Astrocyte (in vitro differentiated cells and primary cell): ENCODE data around the gene MT4. TPM values are rescaled to one million over a fixed set of nuclear protein-coding genes. Genes with fewer than 3 reads are reported as not detected.

Experiments
- DNase-seq: peaks from one replicate; pipeline ENCODE4 v3.0.0-alpha.2; 2010; ENCODE audit warnings: low read depth
- FAIRE-seq: peaks from 2 replicates; lab custom pipeline; 2011; peaks lifted over from hg19 to GRCh38; lab: Jason Lieb, UNC
- H2AFZ ChIP-seq: 2 replicates; pipeline ENCODE4 v1.6.0; 2012; ENCODE audit warnings: low read depth, low read length, inconsistent platforms
- H3K27ac ChIP-seq: 2 replicates; pipeline ENCODE4 v1.5.1; 2011; ENCODE audit warnings: low read depth, low read length, inconsistent platforms
- H3K27me3 ChIP-seq: 2 replicates; pipeline ENCODE4 v1.6.0; 2011; ENCODE audit warnings: low read length, inconsistent platforms; ENCODE audit not compliant: insufficient read depth
- H3K36me3 ChIP-seq: 2 replicates; pipeline ENCODE4 v1.5.1; 2011; ENCODE audit warnings: low read length, inconsistent platforms; ENCODE audit not compliant: insufficient read depth
- H3K4me1 ChIP-seq: 2 replicates; pipeline ENCODE4 v1.5.1; 2011; ENCODE audit warnings: low read length, inconsistent platforms; ENCODE audit not compliant: insufficient read depth
- H3K4me2 ChIP-seq: 2 replicates; pipeline ENCODE4 v1.6.0; 2012; ENCODE audit warnings: low read length, inconsistent platforms
- H3K4me3 ChIP-seq: 2 replicates; pipeline ENCODE4 v1.5.1; 2011; ENCODE audit warnings: low read depth, mild to moderate bottlenecking, low read length, inconsistent platforms; ENCODE audit not compliant: insufficient read depth
- H3K79me2 ChIP-seq: 2 replicates; pipeline ENCODE4 v1.6.0; 2012; ENCODE audit warnings: mild to moderate bottlenecking, low read length, inconsistent platforms; ENCODE audit not compliant: insufficient read depth
- H3K9ac ChIP-seq: 2 replicates; pipeline ENCODE4 v1.6.0; 2012; ENCODE audit warnings: mild to moderate bottlenecking, low read length, inconsistent platforms
- H3K9me3 ChIP-seq: 2 replicates; pipeline ENCODE4 v1.5.1; 2012; ENCODE audit warnings: low read depth, mild to moderate bottlenecking, low read length, inconsistent platforms; ENCODE audit not compliant: insufficient read depth
- H4K20me1 ChIP-seq: 2 replicates; pipeline ENCODE4 v1.6.0; 2012; ENCODE audit warnings: low read length, inconsistent platforms; ENCODE audit not compliant: insufficient read depth
- H3K27ac Mint-ChIP-seq: one replicate; pipeline ENCODE4 v1.8.0; 2021; ENCODE audit warnings: mild to moderate bottlenecking, mixed read lengths; ENCODE audit not compliant: unreplicated experiment
- H3K27me3 Mint-ChIP-seq: one replicate; pipeline ENCODE4 v1.8.0; 2021; ENCODE audit warnings: low read depth, mixed read lengths; ENCODE audit not compliant: unreplicated experiment
- H3K36me3 Mint-ChIP-seq: one replicate; pipeline ENCODE4 v1.8.0; 2021; ENCODE audit warnings: low read depth, mixed read lengths; ENCODE audit not compliant: unreplicated experiment
- H3K4me1 Mint-ChIP-seq: one replicate; pipeline ENCODE4 v1.8.0; 2021; ENCODE audit warnings: low read depth, mixed read lengths; ENCODE audit not compliant: unreplicated experiment
- H3K4me3 Mint-ChIP-seq: one replicate; pipeline ENCODE4 v1.8.0; 2021; ENCODE audit warnings: mild to moderate bottlenecking, moderate library complexity, mixed read lengths; ENCODE audit not compliant: unreplicated experiment
- H3K9me3 Mint-ChIP-seq: one replicate; pipeline ENCODE4 v1.8.0; 2021; ENCODE audit warnings: mild to moderate bottlenecking, mixed read lengths; ENCODE audit not compliant: unreplicated experiment
- EZH2 ChIP-seq: IDR thresholded peaks from 2 replicates; pipeline ENCODE4 v1.6.1; 2012; ENCODE audit warnings: mild to moderate bottlenecking, low read length, inconsistent platforms; ENCODE audit not compliant: insufficient read depth
- total RNA-seq: library from RNA; stranded (reverse); gene quantifications from 2 replicates; pipeline ENCODE4 v1.2.1, GENCODE V29; 2021
- TF ChIP-seq, protein P1 (sequence below): IDR thresholded peaks from 2 replicates; pipeline ENCODE4 v1.5.1; 2011; ENCODE audit warnings: low read depth, mild to moderate bottlenecking, inconsistent platforms, low read length, moderate library complexity; ENCODE audit not compliant: insufficient read depth

MT4 gene
- total RNA-seq, 1 donor from 2014 or later = not detected

DNA sequence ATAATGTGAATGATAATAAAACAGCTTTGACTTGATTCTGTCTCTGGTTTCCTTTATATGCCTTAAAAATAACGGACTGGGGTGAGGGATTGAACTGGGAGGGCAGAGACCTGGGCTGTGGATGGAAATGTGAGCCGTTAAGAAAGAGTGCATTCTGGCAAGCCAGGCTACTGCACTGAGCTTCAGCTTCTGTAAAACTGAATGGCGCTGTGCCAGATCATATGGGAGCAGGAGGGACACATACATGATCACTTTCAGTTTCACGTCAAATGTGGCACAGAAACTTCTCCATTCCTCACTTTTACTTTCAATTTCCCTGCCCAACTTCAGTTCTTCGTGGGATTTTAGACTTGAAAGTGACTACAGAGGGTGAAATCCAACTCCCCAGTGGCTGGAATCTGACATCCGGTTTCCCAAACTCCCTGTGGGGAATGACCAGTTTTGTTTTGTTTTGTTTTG, 44.6 kb downstream of the MT4 start:
- Histone ChIP-seq H2AFZ (no peak overlapping the region), H3K9me3 (no peaks in the 10 kb centered on the region), H3K4me1 (peaks cover 67% of the 10 kb centered on the region), H3K4me2 (peak overlapping the region; percentile 88), H3K9ac (peak overlapping the region; percentile 92), H4K20me1 (peaks cover 5% of the 10 kb centered on the region), H3K4me3 (peak overlapping the region; percentile 97), H3K27me3 (no peaks in the 10 kb centered on the region), H3K36me3 (no peaks in the 10 kb centered on the region), H3K27ac (peak overlapping the region; percentile 98), H3K79me2 (peaks cover 20% of the 10 kb centered on the region)
- H3K9me3 Mint-ChIP-seq = peaks cover 3% of the 10 kb centered on the region
- peak; percentile 83 for DNase-seq
- FAIRE-seq = no peak
- H3K36me3 Mint-ChIP-seq = no peaks in the 10 kb centered on the region
- peak overlapping the region; percentile 90 for H3K4me3 Mint-ChIP-seq
- H3K27me3 Mint-ChIP-seq = peaks cover 2% of the 10 kb centered on the region
- H3K4me1 Mint-ChIP-seq = peaks cover 35% of the 10 kb centered on the region
- H3K27ac Mint-ChIP-seq = peak overlapping the region; percentile 95
- no peak for TF ChIP-seq EZH2
- TF ChIP-seq, protein P1, sequence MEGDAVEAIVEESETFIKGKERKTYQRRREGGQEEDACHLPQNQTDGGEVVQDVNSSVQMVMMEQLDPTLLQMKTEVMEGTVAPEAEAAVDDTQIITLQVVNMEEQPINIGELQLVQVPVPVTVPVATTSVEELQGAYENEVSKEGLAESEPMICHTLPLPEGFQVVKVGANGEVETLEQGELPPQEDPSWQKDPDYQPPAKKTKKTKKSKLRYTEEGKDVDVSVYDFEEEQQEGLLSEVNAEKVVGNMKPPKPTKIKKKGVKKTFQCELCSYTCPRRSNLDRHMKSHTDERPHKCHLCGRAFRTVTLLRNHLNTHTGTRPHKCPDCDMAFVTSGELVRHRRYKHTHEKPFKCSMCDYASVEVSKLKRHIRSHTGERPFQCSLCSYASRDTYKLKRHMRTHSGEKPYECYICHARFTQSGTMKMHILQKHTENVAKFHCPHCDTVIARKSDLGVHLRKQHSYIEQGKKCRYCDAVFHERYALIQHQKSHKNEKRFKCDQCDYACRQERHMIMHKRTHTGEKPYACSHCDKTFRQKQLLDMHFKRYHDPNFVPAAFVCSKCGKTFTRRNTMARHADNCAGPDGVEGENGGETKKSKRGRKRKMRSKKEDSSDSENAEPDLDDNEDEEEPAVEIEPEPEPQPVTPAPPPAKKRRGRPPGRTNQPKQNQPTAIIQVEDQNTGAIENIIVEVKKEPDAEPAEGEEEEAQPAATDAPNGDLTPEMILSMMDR = no peak

DNA sequence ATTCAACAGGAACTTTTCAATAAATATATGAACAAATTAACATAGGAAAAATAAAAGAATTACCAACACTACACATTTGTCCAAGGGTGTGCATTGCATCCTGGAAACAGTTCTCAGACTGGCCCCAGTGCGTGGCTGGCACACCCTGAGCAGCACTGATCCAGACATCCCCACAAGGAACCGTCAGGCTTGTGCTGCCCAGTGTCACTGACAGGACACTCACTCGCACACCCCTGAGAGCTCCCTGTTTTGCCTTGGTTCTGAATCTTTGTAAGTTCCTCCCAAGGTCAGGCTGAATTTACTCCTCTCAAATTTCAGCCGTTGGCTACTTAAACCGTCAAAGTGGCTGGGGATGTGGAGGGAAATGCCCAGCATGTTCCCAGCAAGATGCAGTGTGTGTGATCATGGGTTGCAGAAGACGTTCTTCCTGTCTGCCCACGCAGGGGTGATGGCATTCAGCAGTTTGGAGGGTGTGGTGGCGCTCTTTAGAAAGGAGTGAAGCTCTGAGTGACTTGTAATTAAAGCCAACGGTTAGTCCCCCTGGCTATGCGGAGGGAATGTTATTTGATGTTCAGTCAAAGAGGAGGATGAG, 45.2 kb downstream of the MT4 start:
- peaks cover 73% of the 10 kb centered on the region for H3K4me1 ChIP-seq
- H3K27me3 ChIP-seq = no peaks in the 10 kb centered on the region
- H3K9me3 ChIP-seq = no peaks in the 10 kb centered on the region
- peak overlapping the region; percentile 97 for H3K4me3 ChIP-seq
- peak overlapping the region; percentile 98 for H3K27ac ChIP-seq
- Mint-ChIP-seq H3K4me3 (peak overlapping the region; percentile 90), H3K9me3 (peaks cover 3% of the 10 kb centered on the region), H3K27me3 (no peaks in the 10 kb centered on the region), H3K4me1 (peaks cover 37% of the 10 kb centered on the region), H3K27ac (peak overlapping the region; percentile 95), H3K36me3 (no peaks in the 10 kb centered on the region)
- no peak overlapping the region for H2AFZ ChIP-seq
- H3K36me3 ChIP-seq = no peaks in the 10 kb centered on the region
- FAIRE-seq = no peak
- peaks cover 20% of the 10 kb centered on the region for H3K79me2 ChIP-seq
- peaks cover 5% of the 10 kb centered on the region for H4K20me1 ChIP-seq
- peak; percentile 96 for DNase-seq
- peak overlapping the region; percentile 88 for H3K4me2 ChIP-seq
- no peak for TF ChIP-seq EZH2
- TF ChIP-seq, protein P1 = no peak
- peak overlapping the region; percentile 92 for H3K9ac ChIP-seq

DNA sequence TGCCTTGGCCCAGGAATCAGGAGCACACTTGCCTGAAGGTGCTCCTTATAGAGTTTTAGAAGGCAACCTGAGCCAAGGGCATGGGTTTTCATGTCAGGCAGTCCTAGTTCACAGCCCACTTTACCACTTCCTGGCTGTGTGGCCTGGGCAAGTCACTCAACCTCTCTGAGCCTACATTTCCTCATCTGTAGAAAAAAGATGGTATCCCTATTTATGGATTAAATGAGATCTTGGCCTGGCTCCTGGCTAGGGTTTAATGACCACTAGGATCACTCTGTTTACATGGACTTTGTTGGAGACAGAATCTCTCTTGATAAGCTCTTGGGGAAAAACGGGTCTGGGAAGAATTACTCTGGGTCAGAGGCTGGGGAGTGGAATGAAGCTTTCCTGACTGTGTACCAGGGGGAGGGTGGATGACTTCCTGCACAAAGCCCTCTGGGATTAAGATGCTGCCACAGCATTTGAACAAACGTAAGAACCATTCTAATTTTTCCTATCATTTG, 45.8 kb downstream of the MT4 start:
- H3K4me1 Mint-ChIP-seq = peaks cover 37% of the 10 kb centered on the region

More for the DNA sequence above, 45.8 kb downstream of the MT4 start:
- H3K27me3 Mint-ChIP-seq = no peaks in the 10 kb centered on the region
- Histone ChIP-seq H3K4me2 (peak overlapping the region; percentile 88), H3K4me1 (peaks cover 75% of the 10 kb centered on the region), H3K36me3 (no peaks in the 10 kb centered on the region), H4K20me1 (peaks cover 5% of the 10 kb centered on the region), H3K27ac (peak overlapping the region; percentile 98), H3K4me3 (peak overlapping the region; percentile 97), H3K79me2 (peaks cover 20% of the 10 kb centered on the region), H3K9ac (peak overlapping the region; percentile 92), H2AFZ (no peak overlapping the region), H3K27me3 (no peaks in the 10 kb centered on the region), H3K9me3 (no peaks in the 10 kb centered on the region)
- DNase-seq = no peak
- TF ChIP-seq, protein P1 = no peak
- no peak for TF ChIP-seq EZH2
- peak overlapping the region; percentile 95 for H3K27ac Mint-ChIP-seq
- peak overlapping the region; percentile 90 for H3K4me3 Mint-ChIP-seq
- H3K36me3 Mint-ChIP-seq = no peaks in the 10 kb centered on the region
- no peak for FAIRE-seq
- peaks cover 3% of the 10 kb centered on the region for H3K9me3 Mint-ChIP-seq
